WTC11 (cell line): ENCODE results near the gene JMJD7.

Experiments
- CREB1 ChIP-seq: sonication (generic); formaldehyde crosslinking; IDR thresholded peaks from 2 replicates; pipeline ENCODE4 v1.8.0; 2023; ENCODE audit warnings: mild to moderate bottlenecking, missing genetic modification reagents
- CREM ChIP-seq: sonication (generic); formaldehyde crosslinking; IDR thresholded peaks from 2 replicates; pipeline ENCODE4 v1.8.1; 2022; ENCODE audit warnings: mild to moderate bottlenecking, missing genetic modification reagents, moderate library complexity
- GRHL2 ChIP-seq: fragments of 250-450 bp; sonication (Bioruptor Pico); IDR thresholded peaks from 2 replicates; pipeline ENCODE4 v1.8.0; 2022; ENCODE audit warnings: mild to moderate bottlenecking, moderate library complexity; ENCODE audit not compliant: insufficient replicate concordance, severe bottlenecking
- SMAD4 ChIP-seq: sonication (generic); formaldehyde crosslinking; IDR thresholded peaks from 2 replicates; pipeline ENCODE4 v1.8.0; 2022; ENCODE audit warnings: mild to moderate bottlenecking, missing genetic modification reagents
- ZNF512 ChIP-seq: sonication (generic); formaldehyde crosslinking; IDR thresholded peaks from 2 replicates; pipeline ENCODE4 v1.8.1; 2022; ENCODE audit warnings: missing genetic modification reagents, borderline replicate concordance
- ZNF671 ChIP-seq: fragments of 250-450 bp; sonication (Bioruptor Pico); IDR thresholded peaks from 2 replicates; pipeline ENCODE4 v1.8.0; 2021; ENCODE audit warnings: mild to moderate bottlenecking
- TF ChIP-seq, protein P1 (sequence below): fragments of 200-600 bp; IDR thresholded peaks from 2 replicates; pipeline ENCODE4 v1.8.0; 2022; ENCODE audit warnings: antibody characterized with exemption
- TF ChIP-seq, protein P2 (sequence below): sonication (generic); formaldehyde crosslinking; IDR thresholded peaks from 2 replicates; pipeline ENCODE4 v1.8.1; 2023; ENCODE audit warnings: mild to moderate bottlenecking, missing genetic modification reagents, borderline replicate concordance
- TF ChIP-seq, protein P3 (sequence below): sonication (generic); formaldehyde crosslinking; IDR thresholded peaks from 2 replicates; pipeline ENCODE4 v1.8.0; 2022; ENCODE audit warnings: mild to moderate bottlenecking, missing genetic modification reagents
- TF ChIP-seq, protein P4 (sequence below): sonication (generic); formaldehyde crosslinking; IDR thresholded peaks from 2 replicates; pipeline ENCODE4 v1.8.0; 2022; ENCODE audit warnings: mild to moderate bottlenecking, missing genetic modification reagents
- TF ChIP-seq, protein P5 (sequence below): sonication (generic); formaldehyde crosslinking; IDR thresholded peaks from 2 replicates; pipeline ENCODE4 v1.8.0; 2023; ENCODE audit warnings: missing genetic modification reagents
- TF ChIP-seq, protein P6 (sequence below): sonication (generic); formaldehyde crosslinking; IDR thresholded peaks from 2 replicates; pipeline ENCODE4 v1.8.1; 2023; ENCODE audit warnings: mild to moderate bottlenecking, moderate library complexity, missing genetic modification reagents
- TF ChIP-seq, protein P7 (sequence below): sonication (generic); formaldehyde crosslinking; IDR thresholded peaks from 2 replicates; pipeline ENCODE4 v1.8.0; 2023; ENCODE audit warnings: missing genetic modification reagents, mild to moderate bottlenecking, borderline replicate concordance

GRCh38 chr15:41789236-41789635 lies 38.7 kb upstream of the JMJD7 start:
- TF ChIP-seq, protein P1, sequence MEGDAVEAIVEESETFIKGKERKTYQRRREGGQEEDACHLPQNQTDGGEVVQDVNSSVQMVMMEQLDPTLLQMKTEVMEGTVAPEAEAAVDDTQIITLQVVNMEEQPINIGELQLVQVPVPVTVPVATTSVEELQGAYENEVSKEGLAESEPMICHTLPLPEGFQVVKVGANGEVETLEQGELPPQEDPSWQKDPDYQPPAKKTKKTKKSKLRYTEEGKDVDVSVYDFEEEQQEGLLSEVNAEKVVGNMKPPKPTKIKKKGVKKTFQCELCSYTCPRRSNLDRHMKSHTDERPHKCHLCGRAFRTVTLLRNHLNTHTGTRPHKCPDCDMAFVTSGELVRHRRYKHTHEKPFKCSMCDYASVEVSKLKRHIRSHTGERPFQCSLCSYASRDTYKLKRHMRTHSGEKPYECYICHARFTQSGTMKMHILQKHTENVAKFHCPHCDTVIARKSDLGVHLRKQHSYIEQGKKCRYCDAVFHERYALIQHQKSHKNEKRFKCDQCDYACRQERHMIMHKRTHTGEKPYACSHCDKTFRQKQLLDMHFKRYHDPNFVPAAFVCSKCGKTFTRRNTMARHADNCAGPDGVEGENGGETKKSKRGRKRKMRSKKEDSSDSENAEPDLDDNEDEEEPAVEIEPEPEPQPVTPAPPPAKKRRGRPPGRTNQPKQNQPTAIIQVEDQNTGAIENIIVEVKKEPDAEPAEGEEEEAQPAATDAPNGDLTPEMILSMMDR = no peak
- TF ChIP-seq, protein P2, sequence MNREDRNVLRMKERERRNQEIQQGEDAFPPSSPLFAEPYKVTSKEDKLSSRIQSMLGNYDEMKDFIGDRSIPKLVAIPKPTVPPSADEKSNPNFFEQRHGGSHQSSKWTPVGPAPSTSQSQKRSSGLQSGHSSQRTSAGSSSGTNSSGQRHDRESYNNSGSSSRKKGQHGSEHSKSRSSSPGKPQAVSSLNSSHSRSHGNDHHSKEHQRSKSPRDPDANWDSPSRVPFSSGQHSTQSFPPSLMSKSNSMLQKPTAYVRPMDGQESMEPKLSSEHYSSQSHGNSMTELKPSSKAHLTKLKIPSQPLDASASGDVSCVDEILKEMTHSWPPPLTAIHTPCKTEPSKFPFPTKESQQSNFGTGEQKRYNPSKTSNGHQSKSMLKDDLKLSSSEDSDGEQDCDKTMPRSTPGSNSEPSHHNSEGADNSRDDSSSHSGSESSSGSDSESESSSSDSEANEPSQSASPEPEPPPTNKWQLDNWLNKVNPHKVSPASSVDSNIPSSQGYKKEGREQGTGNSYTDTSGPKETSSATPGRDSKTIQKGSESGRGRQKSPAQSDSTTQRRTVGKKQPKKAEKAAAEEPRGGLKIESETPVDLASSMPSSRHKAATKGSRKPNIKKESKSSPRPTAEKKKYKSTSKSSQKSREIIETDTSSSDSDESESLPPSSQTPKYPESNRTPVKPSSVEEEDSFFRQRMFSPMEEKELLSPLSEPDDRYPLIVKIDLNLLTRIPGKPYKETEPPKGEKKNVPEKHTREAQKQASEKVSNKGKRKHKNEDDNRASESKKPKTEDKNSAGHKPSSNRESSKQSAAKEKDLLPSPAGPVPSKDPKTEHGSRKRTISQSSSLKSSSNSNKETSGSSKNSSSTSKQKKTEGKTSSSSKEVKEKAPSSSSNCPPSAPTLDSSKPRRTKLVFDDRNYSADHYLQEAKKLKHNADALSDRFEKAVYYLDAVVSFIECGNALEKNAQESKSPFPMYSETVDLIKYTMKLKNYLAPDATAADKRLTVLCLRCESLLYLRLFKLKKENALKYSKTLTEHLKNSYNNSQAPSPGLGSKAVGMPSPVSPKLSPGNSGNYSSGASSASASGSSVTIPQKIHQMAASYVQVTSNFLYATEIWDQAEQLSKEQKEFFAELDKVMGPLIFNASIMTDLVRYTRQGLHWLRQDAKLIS (CRISPR knock-in tag) = no peak
- TF ChIP-seq SMAD4 (CRISPR knock-in tag) (no peak), ZNF512 (CRISPR knock-in tag) (no peak), CREM (no peak), CREB1 (CRISPR knock-in tag) (no peak), ZNF671 (CRISPR knock-in tag) (no peak), GRHL2 (CRISPR knock-in tag) (no peak)
- TF ChIP-seq, protein P3, sequence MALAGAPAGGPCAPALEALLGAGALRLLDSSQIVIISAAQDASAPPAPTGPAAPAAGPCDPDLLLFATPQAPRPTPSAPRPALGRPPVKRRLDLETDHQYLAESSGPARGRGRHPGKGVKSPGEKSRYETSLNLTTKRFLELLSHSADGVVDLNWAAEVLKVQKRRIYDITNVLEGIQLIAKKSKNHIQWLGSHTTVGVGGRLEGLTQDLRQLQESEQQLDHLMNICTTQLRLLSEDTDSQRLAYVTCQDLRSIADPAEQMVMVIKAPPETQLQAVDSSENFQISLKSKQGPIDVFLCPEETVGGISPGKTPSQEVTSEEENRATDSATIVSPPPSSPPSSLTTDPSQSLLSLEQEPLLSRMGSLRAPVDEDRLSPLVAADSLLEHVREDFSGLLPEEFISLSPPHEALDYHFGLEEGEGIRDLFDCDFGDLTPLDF (CRISPR knock-in tag) = no peak
- TF ChIP-seq, protein P4, sequence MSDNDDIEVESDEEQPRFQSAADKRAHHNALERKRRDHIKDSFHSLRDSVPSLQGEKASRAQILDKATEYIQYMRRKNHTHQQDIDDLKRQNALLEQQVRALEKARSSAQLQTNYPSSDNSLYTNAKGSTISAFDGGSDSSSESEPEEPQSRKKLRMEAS (CRISPR knock-in tag) = no peak
- TF ChIP-seq, protein P5, sequence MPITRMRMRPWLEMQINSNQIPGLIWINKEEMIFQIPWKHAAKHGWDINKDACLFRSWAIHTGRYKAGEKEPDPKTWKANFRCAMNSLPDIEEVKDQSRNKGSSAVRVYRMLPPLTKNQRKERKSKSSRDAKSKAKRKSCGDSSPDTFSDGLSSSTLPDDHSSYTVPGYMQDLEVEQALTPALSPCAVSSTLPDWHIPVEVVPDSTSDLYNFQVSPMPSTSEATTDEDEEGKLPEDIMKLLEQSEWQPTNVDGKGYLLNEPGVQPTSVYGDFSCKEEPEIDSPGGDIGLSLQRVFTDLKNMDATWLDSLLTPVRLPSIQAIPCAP = no peak
- TF ChIP-seq, protein P6, sequence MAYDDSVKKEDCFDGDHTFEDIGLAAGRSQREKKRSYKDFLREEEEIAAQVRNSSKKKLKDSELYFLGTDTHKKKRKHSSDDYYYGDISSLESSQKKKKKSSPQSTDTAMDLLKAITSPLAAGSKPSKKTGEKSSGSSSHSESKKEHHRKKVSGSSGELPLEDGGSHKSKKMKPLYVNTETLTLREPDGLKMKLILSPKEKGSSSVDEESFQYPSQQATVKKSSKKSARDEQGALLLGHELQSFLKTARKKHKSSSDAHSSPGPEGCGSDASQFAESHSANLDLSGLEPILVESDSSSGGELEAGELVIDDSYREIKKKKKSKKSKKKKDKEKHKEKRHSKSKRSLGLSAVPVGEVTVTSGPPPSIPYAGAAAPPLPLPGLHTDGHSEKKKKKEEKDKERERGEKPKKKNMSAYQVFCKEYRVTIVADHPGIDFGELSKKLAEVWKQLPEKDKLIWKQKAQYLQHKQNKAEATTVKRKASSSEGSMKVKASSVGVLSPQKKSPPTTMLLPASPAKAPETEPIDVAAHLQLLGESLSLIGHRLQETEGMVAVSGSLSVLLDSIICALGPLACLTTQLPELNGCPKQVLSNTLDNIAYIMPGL = no peak
- TF ChIP-seq, protein P7, sequence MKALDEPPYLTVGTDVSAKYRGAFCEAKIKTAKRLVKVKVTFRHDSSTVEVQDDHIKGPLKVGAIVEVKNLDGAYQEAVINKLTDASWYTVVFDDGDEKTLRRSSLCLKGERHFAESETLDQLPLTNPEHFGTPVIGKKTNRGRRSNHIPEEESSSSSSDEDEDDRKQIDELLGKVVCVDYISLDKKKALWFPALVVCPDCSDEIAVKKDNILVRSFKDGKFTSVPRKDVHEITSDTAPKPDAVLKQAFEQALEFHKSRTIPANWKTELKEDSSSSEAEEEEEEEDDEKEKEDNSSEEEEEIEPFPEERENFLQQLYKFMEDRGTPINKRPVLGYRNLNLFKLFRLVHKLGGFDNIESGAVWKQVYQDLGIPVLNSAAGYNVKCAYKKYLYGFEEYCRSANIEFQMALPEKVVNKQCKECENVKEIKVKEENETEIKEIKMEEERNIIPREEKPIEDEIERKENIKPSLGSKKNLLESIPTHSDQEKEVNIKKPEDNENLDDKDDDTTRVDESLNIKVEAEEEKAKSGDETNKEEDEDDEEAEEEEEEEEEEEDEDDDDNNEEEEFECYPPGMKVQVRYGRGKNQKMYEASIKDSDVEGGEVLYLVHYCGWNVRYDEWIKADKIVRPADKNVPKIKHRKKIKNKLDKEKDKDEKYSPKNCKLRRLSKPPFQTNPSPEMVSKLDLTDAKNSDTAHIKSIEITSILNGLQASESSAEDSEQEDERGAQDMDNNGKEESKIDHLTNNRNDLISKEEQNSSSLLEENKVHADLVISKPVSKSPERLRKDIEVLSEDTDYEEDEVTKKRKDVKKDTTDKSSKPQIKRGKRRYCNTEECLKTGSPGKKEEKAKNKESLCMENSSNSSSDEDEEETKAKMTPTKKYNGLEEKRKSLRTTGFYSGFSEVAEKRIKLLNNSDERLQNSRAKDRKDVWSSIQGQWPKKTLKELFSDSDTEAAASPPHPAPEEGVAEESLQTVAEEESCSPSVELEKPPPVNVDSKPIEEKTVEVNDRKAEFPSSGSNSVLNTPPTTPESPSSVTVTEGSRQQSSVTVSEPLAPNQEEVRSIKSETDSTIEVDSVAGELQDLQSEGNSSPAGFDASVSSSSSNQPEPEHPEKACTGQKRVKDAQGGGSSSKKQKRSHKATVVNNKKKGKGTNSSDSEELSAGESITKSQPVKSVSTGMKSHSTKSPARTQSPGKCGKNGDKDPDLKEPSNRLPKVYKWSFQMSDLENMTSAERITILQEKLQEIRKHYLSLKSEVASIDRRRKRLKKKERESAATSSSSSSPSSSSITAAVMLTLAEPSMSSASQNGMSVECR (CRISPR knock-in tag) = no peak
